ENCODE measurements around the gene PEBP1.

DNA sequence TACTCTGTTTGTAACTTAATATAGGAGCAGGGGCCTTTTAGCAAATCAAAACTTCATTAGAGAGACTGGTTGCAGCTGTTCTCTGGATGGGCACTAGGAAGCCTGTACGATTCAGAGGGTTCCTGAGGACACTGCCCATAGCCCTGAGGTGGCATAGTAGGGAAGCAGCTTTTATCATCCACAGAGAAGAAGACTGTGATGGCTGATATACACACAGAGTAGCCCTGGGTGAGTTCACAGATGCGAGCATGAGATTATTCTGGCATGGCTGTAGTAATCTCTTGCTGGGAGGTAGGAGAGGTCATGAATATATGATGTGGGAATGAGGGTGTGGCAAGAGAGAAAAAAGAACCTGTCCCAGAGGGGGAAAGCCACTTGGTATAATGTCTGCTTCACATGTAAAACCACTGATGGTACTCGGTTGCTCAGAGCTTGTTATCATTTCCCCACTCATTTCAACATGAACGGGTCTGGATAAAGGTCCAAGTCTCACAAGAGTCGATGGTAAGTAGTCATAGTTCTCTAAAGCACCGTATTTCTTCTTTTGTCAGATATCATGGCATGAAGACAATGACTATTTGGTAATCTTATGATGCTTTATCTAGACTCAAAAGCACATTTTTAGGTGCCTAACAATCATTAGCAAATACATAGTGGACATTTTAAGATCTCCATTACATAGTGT is 52.0 kb downstream of the PEBP1 start:
- TF ChIP-seq, protein P1, sequence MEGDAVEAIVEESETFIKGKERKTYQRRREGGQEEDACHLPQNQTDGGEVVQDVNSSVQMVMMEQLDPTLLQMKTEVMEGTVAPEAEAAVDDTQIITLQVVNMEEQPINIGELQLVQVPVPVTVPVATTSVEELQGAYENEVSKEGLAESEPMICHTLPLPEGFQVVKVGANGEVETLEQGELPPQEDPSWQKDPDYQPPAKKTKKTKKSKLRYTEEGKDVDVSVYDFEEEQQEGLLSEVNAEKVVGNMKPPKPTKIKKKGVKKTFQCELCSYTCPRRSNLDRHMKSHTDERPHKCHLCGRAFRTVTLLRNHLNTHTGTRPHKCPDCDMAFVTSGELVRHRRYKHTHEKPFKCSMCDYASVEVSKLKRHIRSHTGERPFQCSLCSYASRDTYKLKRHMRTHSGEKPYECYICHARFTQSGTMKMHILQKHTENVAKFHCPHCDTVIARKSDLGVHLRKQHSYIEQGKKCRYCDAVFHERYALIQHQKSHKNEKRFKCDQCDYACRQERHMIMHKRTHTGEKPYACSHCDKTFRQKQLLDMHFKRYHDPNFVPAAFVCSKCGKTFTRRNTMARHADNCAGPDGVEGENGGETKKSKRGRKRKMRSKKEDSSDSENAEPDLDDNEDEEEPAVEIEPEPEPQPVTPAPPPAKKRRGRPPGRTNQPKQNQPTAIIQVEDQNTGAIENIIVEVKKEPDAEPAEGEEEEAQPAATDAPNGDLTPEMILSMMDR (IDR thresholded peaks at IDR 0.05) = no peak
- TF ChIP-seq POLR2A (IDR thresholded peaks at IDR 0.05) = no peak
- no peak for TF ChIP-seq EP300 (IDR thresholded peaks at IDR 0.05)
- TF ChIP-seq POLR2AphosphoS5 (IDR thresholded peaks at IDR 0.05) = no peak

All from gastroesophageal sphincter (tissue), 3 donors.